ENCODE measurements around the gene NUP210.

GRCh38 chr3:13371100-13372075, 48.7 kb downstream of the NUP210 start:
- TF ChIP-seq POLR2AphosphoS5 (IDR thresholded peaks at IDR 0.05; ENCODE audit: low read depth, low read length), result no peak
- TF ChIP-seq CTCF (IDR thresholded peaks at IDR 0.05), result no peak
- no peak for TF ChIP-seq EP300 (IDR thresholded peaks at IDR 0.05; ENCODE audit: borderline replicate concordance in 1 of 2, low read depth in 1 of 2, low read length in 1 of 2)
- TF ChIP-seq FOXJ3 (CRISPR knock-in tag; IDR thresholded peaks at IDR 0.05), result no peak
- TF ChIP-seq FOXM1 (IDR thresholded peaks at IDR 0.05; ENCODE audit: low read depth), result no peak
- TF ChIP-seq MAX (IDR thresholded peaks at IDR 0.05; ENCODE audit: low read depth), result no peak
- TF ChIP-seq NRF1 (IDR thresholded peaks at IDR 0.05; ENCODE audit: low read depth, low read length), result no peak
- no peak for TF ChIP-seq JUND (IDR thresholded peaks at IDR 0.05)
- no peak for TF ChIP-seq MXI1 (IDR thresholded peaks at IDR 0.05; ENCODE audit: low read depth, low read length)
- no peak for TF ChIP-seq REST (IDR thresholded peaks at IDR 0.05; ENCODE audit: low read depth, low read length)
- TF ChIP-seq TAF1 (IDR thresholded peaks at IDR 0.05; ENCODE audit: borderline replicate concordance, low read depth, low read length), result no peak

All from SK-N-SH (cell line).